H1 (cell line): ENCODE results near the gene STRC.
"Not testable (repeated sequence)": the region's sequence is repeated elsewhere in the genome, so short reads cannot be mapped to it uniquely, and the experiment has no call there.

Experiments
- BRCA1 ChIP-seq: IDR thresholded peaks from 2 replicates; pipeline ENCODE4 v1.6.1; 2012; ENCODE audit warnings: low read depth, low read length, improper control_type of control experiment
- CHD1 ChIP-seq: IDR thresholded peaks from 2 replicates; pipeline ENCODE4 v1.6.1; 2012; ENCODE audit warnings: low read depth, low read length, improper control_type of control experiment
- CHD2 ChIP-seq: IDR thresholded peaks from 2 replicates; pipeline ENCODE4 v1.6.1; 2012; ENCODE audit warnings: low read length, improper control_type of control experiment
- CREB1 ChIP-seq: IDR thresholded peaks from 2 replicates; pipeline ENCODE4 v1.6.1; 2012; ENCODE audit warnings: inconsistent platforms
- EZH2 ChIP-seq: fragments of 200-600 bp; sonication (generic); IDR thresholded peaks from 2 replicates; pipeline ENCODE4 v1.7.1; 2012; ENCODE audit warnings: low read depth, mild to moderate bottlenecking, moderate library complexity, low read length, inconsistent platforms; ENCODE audit not compliant: severe bottlenecking
- GABPA ChIP-seq: IDR thresholded peaks from 2 replicates; pipeline ENCODE4 v1.6.1; 2011; ENCODE audit warnings: mild to moderate bottlenecking, low read length, moderate library complexity, borderline replicate concordance; ENCODE audit not compliant: insufficient read depth
- POLR2A ChIP-seq, 2 experiments: IDR thresholded peaks; 1 replicate in 1 of 2; 2 replicates in 1 of 2; pipeline ENCODE4 v1.6.1; 2011; ENCODE audit warnings: low read depth in 2 of 2, low read length in 2 of 2, mild to moderate bottlenecking in 2 of 2; ENCODE audit errors: control extremely low read depth in 1 of 2
- POLR2AphosphoS5 ChIP-seq: IDR thresholded peaks from 2 replicates; pipeline ENCODE4 v1.6.1; 2011; ENCODE audit warnings: low read depth, low read length
- RNF2 ChIP-seq: fragments of 200-900, 300-1000 bp; sonication (generic); IDR thresholded peaks from 2 replicates; pipeline ENCODE4 v1.7.1; 2016; ENCODE audit warnings: borderline replicate concordance, low read depth, mild to moderate bottlenecking, antibody characterized with exemption, low read length; ENCODE audit not compliant: poor library complexity, severe bottlenecking; ENCODE audit errors: missing control alignments
- SIX5 ChIP-seq: IDR thresholded peaks from 2 replicates; pipeline ENCODE4 v1.6.1; 2011; ENCODE audit warnings: mild to moderate bottlenecking, low read depth, low read length
- SUZ12 ChIP-seq: fragments of 200-600 bp; sonication (generic); IDR thresholded peaks from 2 replicates; pipeline ENCODE4 v1.6.1; 2012; ENCODE audit warnings: mild to moderate bottlenecking, inconsistent platforms, low read length, moderate library complexity, mixed read lengths
- ZNF274 ChIP-seq: IDR thresholded peaks from 2 replicates; pipeline ENCODE4 v1.7.0; 2012; ENCODE audit warnings: low read length, borderline replicate concordance; ENCODE audit errors: extremely low read depth
- TF ChIP-seq, protein P1 (sequence below), 3 experiments: IDR thresholded peaks; 1 replicate in 2 of 3; 2 replicates in 1 of 3; pipeline versions ENCODE4 v1.5.1 to v1.6.1; 2011; ENCODE audit warnings: low read length in 3 of 3, mild to moderate bottlenecking in 3 of 3, inconsistent platforms in 2 of 3, low read depth in 1 of 3, moderate library complexity in 1 of 3; ENCODE audit not compliant: insufficient read depth in 1 of 3; ENCODE audit errors: control extremely low read depth in 1 of 3
- TF ChIP-seq, protein P2 (sequence below): IDR thresholded peaks from 2 replicates; pipeline ENCODE4 v1.6.1; 2012; ENCODE audit warnings: inconsistent platforms

DNA sequence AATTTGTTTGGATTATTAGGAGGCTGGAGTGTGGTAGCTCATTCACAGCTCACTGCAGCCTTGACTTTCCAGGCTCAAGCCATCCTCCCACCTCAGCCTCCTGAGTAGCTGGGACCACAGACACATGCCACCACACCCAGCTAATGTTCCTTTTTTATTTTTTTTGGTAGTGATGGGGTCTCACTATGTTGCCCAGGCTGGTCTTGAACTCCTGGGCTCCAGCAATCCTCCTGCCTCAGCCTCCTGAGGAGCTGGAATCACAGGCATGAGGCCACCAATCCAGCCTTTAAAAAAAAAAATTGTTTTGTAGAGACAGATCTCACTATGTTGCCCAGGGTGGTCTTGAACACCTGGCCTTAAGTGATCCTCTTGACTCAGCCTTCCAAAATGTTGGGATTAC lies 8.3 kb upstream of the STRC start:
- TF ChIP-seq EZH2; SUZ12; BRCA1; CHD1; POLR2AphosphoS5; POLR2A (IDR thresholded peaks at IDR 0.05; ENCODE audit: control extremely low read depth in 1 of 2, low read depth in 2 of 2, low read length in 2 of 2); GABPA; ZNF274; SIX5; CHD2; RNF2; CREB1: not testable (repeated sequence)
- TF ChIP-seq, protein P1, sequence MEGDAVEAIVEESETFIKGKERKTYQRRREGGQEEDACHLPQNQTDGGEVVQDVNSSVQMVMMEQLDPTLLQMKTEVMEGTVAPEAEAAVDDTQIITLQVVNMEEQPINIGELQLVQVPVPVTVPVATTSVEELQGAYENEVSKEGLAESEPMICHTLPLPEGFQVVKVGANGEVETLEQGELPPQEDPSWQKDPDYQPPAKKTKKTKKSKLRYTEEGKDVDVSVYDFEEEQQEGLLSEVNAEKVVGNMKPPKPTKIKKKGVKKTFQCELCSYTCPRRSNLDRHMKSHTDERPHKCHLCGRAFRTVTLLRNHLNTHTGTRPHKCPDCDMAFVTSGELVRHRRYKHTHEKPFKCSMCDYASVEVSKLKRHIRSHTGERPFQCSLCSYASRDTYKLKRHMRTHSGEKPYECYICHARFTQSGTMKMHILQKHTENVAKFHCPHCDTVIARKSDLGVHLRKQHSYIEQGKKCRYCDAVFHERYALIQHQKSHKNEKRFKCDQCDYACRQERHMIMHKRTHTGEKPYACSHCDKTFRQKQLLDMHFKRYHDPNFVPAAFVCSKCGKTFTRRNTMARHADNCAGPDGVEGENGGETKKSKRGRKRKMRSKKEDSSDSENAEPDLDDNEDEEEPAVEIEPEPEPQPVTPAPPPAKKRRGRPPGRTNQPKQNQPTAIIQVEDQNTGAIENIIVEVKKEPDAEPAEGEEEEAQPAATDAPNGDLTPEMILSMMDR (IDR thresholded peaks at IDR 0.05; ENCODE audit: control extremely low read depth in 1 of 3, insufficient read depth in 1 of 3, low read depth in 1 of 3, low read length in 3 of 3) = not testable (repeated sequence)
- TF ChIP-seq, protein P2, sequence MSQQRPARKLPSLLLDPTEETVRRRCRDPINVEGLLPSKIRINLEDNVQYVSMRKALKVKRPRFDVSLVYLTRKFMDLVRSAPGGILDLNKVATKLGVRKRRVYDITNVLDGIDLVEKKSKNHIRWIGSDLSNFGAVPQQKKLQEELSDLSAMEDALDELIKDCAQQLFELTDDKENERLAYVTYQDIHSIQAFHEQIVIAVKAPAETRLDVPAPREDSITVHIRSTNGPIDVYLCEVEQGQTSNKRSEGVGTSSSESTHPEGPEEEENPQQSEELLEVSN = not testable (repeated sequence)
